GM21367 (cell line): ENCODE data around the gene PTPRA.
A peak's percentile ranks its signal among the peaks of the same experiment; 100 is the strongest.

Experiments used
- ATAC-seq: cut with Tn5 transposase; IDR thresholded peaks from one replicate; pipeline ENCODE4 v1.9.1; 2021; ENCODE audit not compliant: unreplicated experiment

PTPRA gene

DNA sequence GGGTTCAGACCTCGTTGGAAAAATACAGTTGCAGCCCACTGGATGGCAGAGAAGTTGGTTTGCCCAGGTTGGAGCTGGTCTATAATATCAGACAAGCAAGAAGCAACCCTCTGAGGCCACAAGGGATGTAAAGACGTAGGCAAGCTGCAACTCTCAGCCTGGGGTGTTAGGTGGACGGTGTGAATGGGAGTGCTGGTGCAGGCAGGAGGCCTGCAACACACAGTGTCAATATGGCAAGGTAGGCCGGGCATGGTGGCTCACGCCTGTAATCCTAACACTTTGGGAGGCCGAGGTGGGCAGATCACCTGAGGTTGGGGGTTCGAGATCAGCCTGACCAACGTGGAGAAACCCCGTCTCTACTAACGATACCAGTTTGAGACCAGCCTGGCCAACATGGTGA, 22.2 kb upstream of the PTPRA start:
- no peak for ATAC-seq

DNA sequence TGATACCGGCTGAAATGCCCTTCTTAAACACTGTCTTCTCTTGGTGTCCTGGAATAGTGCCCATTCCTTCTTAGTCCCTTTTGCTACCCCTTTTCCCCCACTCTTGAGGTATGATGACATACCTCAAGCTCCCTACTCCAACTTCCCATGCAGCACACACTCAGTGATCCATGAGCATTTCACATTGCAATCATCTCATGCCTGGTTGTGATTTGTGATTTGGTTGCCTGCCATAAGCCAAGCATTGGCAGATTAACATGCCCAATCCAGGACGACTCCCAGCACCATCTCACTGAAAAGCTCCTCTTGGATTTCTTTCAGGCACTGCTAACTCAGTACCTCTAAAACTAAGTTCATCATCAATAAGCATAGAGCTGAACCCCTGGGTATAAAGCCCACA, 14.7 kb upstream of the PTPRA start:
- ATAC-seq = no peak

DNA sequence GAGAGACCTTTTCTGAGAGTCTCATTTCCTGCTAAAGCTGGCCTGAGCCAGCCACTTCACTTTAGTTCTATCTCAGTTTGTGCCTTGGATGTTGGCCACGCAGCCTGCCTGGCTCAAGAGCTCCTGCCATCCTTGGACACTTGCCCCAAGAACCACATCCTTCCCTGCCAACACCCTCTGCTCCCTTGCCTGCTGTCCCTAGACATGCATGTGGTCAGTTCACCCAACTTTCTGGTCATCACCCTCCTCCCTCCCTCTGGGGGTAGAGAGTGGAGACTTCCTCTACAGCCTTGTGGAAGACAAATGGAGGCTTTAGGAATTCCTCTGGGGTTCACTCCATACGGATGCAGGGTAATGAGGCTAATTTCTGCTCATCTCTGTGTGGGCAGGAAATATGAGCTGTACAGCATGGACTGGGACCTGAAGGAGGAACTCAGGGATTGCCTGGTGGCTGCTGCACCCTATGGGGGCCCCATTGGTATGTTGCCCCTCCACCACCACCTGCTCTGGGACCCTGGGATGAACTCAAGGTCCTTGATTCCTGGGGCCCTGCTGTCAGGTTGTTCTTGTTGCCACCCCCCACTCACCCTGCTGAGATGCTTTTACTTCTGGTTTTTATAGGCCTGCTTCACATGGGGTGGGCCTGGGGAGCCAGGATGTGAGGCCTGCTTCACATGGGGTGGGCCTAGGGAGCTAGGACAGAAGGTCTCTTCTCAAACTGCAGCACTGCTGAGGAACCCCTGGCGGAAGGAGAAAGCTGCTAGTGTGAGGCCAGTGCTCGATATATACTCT, 13.8 kb upstream of the PTPRA start:
- ATAC-seq = no peak

DNA sequence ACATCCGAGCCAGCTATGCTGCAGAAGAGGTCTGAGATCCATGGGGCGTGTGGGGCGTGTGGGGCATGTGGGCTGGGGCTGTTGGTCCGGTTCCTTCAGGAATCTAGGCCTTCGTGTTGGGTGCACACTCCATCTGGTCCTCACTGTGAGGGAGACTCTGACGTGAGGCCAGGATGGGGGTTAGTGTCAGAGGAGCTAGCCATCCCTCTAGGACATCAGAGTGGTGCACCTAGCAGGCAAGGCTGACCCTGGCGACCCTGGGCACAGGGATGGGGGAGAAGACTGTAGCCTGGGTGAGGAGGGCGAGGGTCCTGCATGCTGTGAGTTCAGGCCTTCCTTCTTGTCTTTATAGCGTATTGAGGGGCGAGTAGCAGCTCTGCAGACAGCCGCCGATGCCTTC, 8.7 kb upstream of the PTPRA start:
- no peak for ATAC-seq

DNA sequence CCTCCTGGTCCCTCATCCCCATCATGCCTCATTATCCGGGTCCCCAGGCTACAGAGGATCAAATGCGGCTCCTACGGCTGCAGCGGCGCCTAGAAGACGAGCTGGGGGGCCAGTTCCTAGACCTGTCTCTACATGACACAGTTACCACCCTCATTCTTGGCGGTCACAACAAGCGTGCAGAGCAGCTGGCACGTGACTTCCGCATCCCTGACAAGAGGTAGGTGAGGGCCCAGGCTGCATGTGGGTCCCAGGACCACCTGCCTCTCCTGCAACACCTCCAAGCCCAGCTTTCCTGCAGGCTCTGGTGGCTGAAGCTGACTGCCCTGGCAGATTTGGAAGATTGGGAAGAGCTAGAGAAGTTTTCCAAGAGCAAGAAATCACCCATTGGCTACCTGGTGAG, 8.2 kb upstream of the PTPRA start:
- ATAC-seq = no peak

DNA sequence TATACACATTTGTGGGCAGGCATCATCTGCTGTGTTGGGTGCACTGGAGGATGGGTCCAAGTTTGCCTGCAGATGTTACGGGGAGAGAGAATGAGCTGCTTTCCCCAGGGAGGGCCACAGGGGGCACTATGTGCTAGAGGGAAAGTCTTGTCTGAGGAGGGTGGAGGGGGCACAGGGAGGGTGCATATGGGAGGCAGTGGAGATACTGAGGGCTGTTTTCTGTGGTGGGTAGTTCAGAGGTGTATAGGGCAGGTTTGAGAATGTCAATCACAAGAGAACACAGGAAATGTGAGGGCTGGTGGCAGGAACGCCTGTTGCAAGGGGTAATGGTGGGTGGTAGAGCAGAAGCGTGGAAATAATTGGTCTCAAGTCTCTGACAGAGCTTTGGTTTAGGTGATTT, 7.7 kb upstream of the PTPRA start:
- no peak for ATAC-seq

DNA sequence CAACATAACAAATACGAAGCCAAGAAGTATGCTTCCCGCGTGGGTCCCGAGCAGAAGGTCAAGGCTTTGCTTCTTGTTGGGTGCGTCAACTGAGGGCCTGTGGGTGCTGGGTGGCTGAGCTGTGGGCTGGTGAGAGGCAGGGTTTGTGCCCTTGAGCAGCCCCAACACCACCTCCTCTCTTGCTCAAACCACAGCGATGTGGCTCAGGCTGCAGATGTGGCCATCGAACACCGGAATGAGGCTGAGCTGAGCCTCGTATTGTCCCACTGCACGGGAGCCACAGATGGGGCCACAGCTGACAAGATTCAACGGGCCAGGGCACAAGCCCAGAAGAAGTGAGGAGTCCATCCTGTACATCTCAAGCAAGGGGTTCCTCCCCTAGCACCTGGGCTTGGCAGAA, 7.0 kb upstream of the PTPRA start:
- no peak for ATAC-seq

DNA sequence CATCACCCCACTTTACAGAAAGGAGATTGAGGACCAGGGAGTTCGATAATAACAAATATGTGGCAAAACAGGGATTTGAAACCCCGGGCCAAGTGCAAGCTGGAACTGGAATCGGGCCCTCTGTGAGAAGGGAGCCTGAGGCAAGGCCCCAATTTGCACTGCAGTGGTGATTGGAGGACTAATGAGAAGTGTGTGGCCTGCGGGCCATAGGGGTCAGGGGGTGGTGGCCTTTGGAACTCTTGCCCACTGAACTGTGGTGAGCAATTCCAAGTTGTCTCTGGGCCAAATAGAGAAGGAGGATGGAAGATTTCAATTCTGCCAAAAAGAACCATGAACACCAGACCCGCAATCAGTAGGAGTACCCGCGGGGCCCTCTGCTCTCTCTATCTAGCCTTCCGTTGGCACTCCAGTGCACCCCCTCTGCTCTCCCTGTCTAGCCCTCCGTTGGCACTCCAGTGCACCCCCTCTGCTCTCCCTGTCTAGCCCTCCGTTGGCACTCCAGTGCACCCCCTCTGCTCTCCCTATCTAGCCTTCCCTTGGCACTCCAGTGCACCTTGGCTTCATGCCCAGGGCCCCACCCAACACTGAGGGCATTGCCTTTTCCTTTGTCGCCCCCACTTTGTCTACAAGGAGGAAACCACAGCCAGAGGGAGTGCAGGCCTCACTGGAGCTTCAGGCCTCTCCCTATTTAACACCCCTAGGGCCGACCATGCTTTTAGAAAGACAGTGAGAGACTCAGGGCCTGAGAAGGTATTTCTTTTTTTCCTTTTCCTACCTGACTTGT, 6.0 kb upstream of the PTPRA start:
- no peak for ATAC-seq

DNA sequence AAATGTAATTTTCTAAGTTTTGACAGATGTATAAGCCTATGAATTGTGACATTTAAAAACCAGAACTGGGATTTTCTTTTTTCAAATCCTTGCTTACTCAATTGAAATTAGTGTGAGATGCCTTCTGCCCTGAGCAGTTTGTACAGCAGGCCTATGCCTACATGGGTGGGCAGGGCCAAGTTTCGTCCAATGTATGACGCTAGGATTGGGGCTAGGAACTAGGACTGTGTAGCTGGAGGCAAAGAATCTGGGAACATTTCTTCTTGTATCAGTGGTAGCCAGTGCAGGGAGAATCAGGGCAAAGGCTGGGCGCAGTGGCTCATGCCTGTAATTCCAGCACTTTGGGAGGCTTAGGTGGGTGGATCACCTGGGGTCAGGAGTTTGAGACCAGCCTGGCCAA, 3.9 kb upstream of the PTPRA start:
- no peak for ATAC-seq

DNA sequence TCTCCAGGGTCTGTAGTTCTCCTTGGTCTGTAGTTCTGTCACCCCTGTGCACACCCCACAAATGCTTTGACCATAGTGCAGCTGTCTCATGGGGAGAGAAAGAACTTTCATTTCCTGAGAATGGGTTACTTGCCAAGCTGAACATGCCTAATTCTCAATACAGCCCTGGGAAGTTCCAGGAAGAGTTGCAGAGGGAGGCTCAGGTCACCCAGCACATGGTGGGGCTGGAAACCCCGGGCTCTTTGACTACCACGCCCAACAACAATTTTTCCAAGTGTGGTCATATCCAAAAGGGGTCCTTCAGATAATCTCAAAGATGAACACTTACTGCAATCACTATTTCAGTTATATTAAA, 2.2 kb upstream of the PTPRA start:
- no peak for ATAC-seq

DNA sequence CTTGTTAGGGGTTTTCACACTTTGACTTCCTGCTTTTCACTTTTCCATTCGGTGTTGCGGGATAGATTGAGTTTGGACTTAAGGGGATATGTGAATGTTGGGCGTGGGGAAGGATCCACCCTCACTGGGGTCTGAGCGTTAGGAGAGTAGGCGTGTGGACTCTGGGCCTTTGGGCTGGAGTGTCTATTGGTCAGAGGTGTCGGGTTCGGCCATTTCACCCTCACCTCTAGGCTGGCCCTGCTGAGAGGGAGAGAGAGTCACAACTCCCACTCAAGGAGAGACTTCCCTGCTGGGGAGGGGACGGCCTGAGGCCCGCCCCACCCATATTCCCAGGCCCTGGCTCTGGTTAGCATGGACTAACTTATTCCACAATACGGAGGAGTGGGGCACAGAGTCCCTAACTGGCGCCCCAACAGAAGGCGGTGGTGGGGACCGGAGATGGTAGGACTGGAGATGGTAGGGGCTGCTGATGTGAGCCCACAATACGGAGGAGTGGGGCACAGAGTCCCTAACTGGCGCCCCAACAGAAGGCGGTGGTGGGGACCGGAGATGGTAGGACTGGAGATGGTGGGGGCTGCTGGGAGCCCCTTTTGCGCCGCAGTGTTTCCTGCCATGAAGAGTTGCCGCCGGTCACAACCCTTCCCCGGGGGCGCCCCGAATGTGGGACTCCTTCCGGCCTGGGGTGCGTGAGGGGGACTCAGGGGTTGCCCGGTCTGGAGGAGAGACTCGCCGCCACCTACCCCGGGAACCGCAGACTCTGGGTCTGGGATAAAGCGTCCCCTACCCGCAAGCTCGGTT, 1.4 kb upstream of the PTPRA start:
- no peak for ATAC-seq

DNA sequence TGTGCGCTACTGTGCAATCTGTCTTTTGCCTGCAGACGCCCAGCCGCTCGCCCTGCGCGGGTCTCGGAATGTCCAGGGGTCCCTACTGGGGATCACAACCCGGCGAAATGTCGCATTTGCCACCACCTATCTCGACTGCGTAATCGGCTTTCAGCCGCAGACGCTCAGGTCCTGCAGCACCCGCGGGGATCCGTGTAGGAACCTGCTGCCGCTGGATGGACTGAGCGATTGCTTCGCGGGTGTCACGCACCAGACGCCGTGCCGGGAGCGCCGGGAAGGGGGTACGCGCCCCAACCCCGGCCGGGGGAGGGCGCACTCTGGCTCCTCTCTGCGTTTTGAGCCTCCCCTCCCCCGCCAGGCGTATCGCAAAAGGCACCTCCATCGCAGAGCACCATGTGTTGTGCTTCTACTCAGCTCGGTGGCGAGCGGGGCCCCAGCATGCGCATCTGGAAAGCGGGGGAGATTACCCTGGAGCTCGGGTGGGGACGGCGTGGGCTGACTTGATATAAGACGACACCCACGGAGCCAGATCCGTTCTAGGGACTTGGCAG, 747 bp upstream of the PTPRA start:
- ATAC-seq = peak; percentile 23

DNA sequence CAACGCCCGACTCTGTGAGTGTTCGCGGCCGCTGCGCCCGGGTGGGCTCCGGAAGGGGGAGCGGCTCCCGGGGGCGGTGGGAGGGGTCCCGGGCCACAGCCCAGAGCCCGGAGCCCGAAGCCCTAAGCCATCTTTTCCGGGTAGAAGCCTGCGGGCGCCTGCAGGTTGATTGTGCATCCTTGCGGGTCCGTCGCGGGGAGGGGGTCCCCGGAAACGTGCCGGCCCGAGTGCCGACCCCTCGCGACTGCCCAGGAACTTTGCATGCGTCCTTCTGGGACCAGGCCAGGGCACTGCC, 413 bp downstream of the PTPRA start:
- peak; percentile 24 for ATAC-seq

DNA sequence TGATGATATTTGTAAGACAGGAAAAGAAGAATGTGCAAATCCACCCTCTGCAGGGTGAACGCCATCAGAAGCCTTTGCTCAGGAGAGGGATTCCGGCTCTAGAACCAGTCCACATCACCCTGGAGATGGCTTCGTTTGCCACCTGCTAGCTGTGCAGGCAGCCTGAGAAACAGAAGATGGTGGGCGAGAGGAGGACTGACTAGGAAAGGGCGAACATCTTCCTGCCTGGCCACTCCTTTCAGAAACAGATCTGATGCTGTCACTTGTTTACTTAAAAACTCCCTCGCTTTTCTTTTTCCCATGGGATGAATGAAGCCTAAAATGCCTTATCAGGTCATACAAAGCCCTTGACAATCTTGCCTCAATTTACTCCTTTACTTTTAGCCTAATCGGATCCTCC, 1.2 kb downstream of the PTPRA start:
- no peak for ATAC-seq

DNA sequence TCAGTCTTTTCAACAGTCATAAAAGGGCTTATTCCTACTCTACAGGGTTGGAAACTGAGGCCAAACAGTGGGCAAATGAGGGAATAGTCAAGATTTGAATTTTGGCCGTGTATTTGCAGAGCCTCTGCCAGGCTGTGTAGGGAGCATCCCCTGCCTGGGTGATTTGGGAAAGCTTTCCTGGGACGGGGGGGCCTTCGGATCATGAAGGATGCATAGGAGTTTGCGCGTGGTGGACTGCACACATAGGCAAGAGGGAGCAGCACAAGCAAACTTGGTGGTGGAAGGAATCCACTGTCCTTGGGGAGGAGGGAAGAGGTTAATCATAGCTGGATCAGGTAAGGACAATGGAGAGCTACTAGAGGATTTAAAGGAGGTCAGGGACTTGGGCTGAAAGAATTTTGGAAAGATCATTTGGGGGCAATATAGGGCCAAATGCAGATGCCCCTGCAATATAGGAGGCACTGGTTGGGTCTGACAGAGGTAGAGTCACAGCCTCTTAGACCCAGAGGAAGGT, 2.5 kb downstream of the PTPRA start:
- no peak for ATAC-seq

DNA sequence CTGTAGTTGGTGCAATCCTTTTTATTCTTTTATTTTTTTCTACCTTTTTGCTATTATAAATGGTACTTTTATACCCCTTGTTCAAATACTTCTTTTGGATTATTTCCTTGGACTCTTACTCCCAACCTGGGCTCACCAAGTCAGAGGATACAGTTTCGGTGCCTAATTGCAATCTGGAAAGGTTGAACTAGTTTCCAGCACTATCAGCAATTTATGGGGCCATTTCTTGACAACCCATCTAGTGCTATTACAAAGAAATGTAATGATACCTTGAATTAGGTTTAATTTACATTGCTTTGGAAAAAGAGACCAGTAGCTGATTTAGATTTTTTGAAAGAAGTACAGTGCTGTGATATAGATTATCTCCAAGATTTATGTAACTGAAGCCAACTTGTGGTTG, 5.2 kb downstream of the PTPRA start:
- no peak for ATAC-seq

DNA sequence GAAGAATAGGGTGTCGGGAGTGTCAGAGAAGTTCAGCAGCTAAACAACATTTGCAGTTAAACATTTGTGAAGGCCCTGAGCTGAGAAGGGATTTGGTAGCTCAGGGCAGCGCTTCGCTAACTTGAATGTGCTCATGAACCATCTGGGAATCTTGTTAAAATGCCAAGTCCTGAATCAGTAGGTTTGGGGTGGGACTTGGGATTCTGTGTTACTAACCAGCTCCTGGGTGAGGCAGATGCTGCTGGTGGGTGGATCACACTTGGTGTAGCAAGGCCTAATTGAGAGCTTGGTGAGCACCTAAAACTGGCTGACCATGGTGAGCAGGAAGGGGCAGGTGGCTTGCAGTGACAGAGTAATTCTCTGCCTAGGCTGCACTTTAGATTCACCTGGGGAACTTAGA, 5.9 kb downstream of the PTPRA start:
- ATAC-seq = no peak

DNA sequence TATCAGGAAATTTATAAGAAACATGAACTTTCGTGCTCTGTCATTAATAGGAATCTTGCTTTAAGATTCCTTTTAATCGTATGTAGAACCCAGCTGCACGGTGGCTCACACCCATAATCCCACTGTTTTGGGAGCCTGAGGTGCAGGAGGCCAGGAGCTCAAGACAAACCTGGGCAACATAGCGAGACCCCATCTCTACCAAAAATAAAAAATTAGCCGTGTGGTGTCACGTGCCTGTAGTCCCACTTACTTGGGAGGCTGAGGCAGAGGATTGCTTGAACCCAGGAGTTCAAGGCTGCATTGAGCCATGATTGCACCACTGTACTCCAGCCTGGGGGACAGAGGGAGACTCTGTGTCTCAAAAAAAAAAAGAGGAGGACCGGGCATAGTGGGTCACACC, 7.4 kb downstream of the PTPRA start:
- no peak for ATAC-seq

DNA sequence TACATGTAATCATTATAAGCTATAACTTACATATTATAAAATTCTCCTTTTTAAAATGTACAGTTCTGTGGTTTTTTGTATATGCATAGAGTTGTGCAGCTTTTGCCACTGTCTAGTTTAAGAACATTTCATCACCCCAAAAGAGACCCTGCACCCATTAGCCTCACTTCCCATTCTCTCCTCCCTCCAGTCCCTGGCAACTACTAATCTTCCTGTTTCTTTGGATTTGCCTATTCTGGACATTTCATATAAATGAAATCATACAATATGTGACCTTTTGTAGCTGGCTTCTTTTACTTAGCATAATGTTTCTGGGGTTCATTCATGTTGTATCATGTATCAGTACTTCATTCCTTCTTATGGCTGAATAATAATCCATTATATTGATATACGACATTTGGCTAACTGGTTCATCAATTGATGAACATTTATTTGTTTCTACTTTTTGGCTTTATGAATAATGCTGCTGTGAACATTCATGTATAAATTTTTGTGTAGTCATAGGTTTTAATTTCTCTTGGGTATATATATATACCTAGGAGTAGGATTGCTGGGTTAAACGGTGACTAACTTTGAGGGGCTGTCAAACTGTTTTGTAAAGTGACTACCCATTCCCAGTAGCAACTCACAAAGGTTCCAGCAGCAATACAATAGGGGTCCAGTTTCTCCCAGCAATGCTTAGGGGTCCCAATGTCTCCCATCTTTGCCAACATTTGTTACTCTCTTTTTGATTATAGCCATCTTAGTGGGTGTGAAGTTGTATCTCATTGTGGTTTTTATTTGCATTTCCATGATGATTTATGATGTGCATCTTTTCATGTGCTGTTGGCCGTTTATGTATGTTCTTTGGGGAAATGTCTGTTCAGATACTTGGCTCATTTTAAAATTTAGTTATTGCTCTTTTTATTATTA, 10.7 kb downstream of the PTPRA start:
- no peak for ATAC-seq

DNA sequence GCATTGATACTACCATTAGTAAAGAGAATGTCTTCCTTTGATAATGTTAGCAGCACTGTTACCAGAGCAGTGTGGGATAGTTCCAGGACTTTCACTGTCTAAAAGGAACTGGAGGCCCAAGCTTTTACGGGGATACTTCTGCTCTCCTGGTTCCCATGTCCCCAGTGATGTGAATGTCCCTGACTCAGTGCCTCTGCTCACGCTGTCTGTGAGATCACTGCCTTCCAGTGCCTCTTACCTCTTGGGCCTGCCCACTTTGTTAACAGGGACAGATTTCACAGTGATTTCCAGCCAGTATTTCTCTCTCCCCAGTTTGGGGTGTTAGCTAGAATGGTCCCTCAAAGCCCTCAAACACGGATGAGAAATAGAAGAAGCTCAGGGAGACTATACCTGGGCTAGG, 14.4 kb downstream of the PTPRA start:
- no peak for ATAC-seq
